B cell (primary cell): ENCODE measurements around the gene RPL23. TPM values are rescaled to one million over a fixed set of nuclear protein-coding genes. Genes with fewer than 3 reads are reported as not detected.

ENCODE experiments used
- ATAC-seq: fragments of 200-7000 bp; cut with Tn5 transposase; one replicate; pipeline ENCODE4 v1.10.0; 2021; ENCODE audit warnings: low read depth, mild to moderate bottlenecking, moderate number of reproducible peaks, moderate library complexity
- CTCF ChIA-PET: fragments of 350-600 bp; sonication (Branson Sonifier 250); formaldehyde crosslinking; loops from one replicate; lab custom pipeline; 2021; ENCODE audit warnings: antibody characterized with exemption, inconsistent platforms; lab: Charles Lee
- POLR2A ChIA-PET: fragments of 350-600 bp; sonication (Branson Sonifier 250); formaldehyde crosslinking; loops from one replicate; lab custom pipeline; 2021; ENCODE audit warnings: antibody characterized with exemption; lab: Charles Lee
- DNase-seq: peaks from one replicate; pipeline ENCODE4 v3.0.0; 2013
- H2AFZ ChIP-seq: 2 replicates; pipeline ENCODE4 v1.6.1; 2012; ENCODE audit warnings: mild to moderate bottlenecking, low read depth, low read length; ENCODE audit not compliant: insufficient read depth, poor library complexity, severe bottlenecking
- H3K27ac ChIP-seq, 2 donors: 1 replicate in 1 of 2; 2 replicates in 1 of 2; pipeline ENCODE4 v1.5.1; 2012 to 2013; ENCODE audit warnings: low read length in 2 of 2, mild to moderate bottlenecking in 2 of 2, moderate library complexity in 1 of 2
- H3K27me3 ChIP-seq, 4 experiments: fragments of 200-600 bp in 1 of 4; sonication (generic) in 1 of 4; replicated peaks in 1 of 4; 1 replicate in 2 of 4; 2 replicates in 2 of 4; pipeline versions ENCODE4 v1.6.1 to v1.7.0; 2013 to 2016; ENCODE audit warnings: low read length in 3 of 4, mild to moderate bottlenecking in 2 of 4, mixed read lengths in 1 of 4, moderate library complexity in 1 of 4; ENCODE audit not compliant: insufficient read depth in 4 of 4, control insufficient read depth in 3 of 4; ENCODE audit errors: control extremely low read depth in 1 of 4
- H3K36me3 ChIP-seq, 2 experiments: replicated peaks in 1 of 2; 1 replicate in 1 of 2; 2 replicates in 1 of 2; pipeline versions ENCODE4 v1.6.1 to v1.7.1; 2013; ENCODE audit warnings: low read length in 1 of 2; ENCODE audit not compliant: insufficient read depth in 2 of 2, control insufficient read depth in 1 of 2; ENCODE audit errors: control extremely low read depth in 1 of 2, extremely low read depth in 1 of 2
- H3K4me1 ChIP-seq, 2 donors: fragments of 200-600 bp in 1 of 2; sonication (generic) in 1 of 2; 1 replicate in 1 of 2; 2 replicates in 1 of 2; pipeline versions ENCODE4 v1.5.1 to v1.6.1; 2013 to 2017; ENCODE audit warnings: low read length in 2 of 2; ENCODE audit not compliant: control insufficient read depth in 2 of 2, insufficient read depth in 2 of 2
- H3K4me2 ChIP-seq: replicated peaks from 2 replicates; pipeline ENCODE3; 2012; ENCODE audit warnings: mild to moderate bottlenecking, low read depth, low read length; ENCODE audit not compliant: poor library complexity, severe bottlenecking
- H3K4me3 ChIP-seq, 5 experiments: fragments of 200-600 bp in 1 of 5; sonication (generic) in 1 of 5; 1 replicate in 3 of 5; 2 replicates in 2 of 5; pipeline versions ENCODE4 v1.5.1 to v1.7.0; 2011 to 2016; ENCODE audit warnings: low read length in 4 of 5, mild to moderate bottlenecking in 4 of 5, low read depth in 2 of 5, control low read depth in 1 of 5, moderate library complexity in 1 of 5; ENCODE audit not compliant: insufficient read depth in 1 of 5; ENCODE audit errors: control extremely low read depth in 1 of 5, extremely low read depth in 1 of 5
- H3K79me2 ChIP-seq: fragments of 200-600 bp; sonication (generic); one replicate; pipeline ENCODE4 v1.6.0; 2016; ENCODE audit warnings: low read length; ENCODE audit not compliant: control insufficient read depth, insufficient read depth
- H3K9ac ChIP-seq: fragments of 200-600 bp; sonication (generic); 2 replicates; pipeline ENCODE4 v1.6.1; 2017; ENCODE audit warnings: mild to moderate bottlenecking, low read length, moderate library complexity
- H3K9me3 ChIP-seq, 3 donors: one replicate each; pipeline versions ENCODE4 v1.6.1 to v1.7.1; 2013; ENCODE audit warnings: low read length in 2 of 3; ENCODE audit not compliant: control insufficient read depth in 2 of 3, insufficient read depth in 1 of 3; ENCODE audit errors: control extremely low read depth in 1 of 3
- H4K20me1 ChIP-seq: 2 replicates; pipeline ENCODE4 v1.6.0; 2012; ENCODE audit warnings: mild to moderate bottlenecking, low read length; ENCODE audit not compliant: insufficient read depth, control insufficient read depth, poor library complexity, severe bottlenecking
- H3K27ac Mint-ChIP-seq: one replicate; pipeline ENCODE4 v1.8.0; 2021; ENCODE audit warnings: mixed read lengths
- H3K27me3 Mint-ChIP-seq: one replicate; pipeline ENCODE4 v1.8.0; 2021; ENCODE audit warnings: mixed read lengths
- H3K4me1 Mint-ChIP-seq: one replicate; pipeline ENCODE4 v1.8.0; 2021; ENCODE audit warnings: mixed read lengths
- H3K4me3 Mint-ChIP-seq: one replicate; pipeline ENCODE4 v1.8.0; 2021; ENCODE audit warnings: mixed read lengths
- H3K9me3 Mint-ChIP-seq: one replicate; pipeline ENCODE4 v1.8.0; 2022; ENCODE audit warnings: mixed read lengths; ENCODE audit not compliant: insufficient read depth
- EZH2 ChIP-seq: IDR thresholded peaks from 2 replicates; pipeline ENCODE4 v1.6.1; 2012; ENCODE audit warnings: borderline replicate concordance, low read depth, mild to moderate bottlenecking, moderate library complexity, low read length; ENCODE audit not compliant: insufficient read depth, poor library complexity, severe bottlenecking
- WGBS: methylation state at CpG from one replicate; pipeline ENCODE4 v1.1.5; 2013; ENCODE audit warnings: missing lambda C conversion rate; ENCODE audit not compliant: insufficient coverage; 5-methylcytosine and 5-hydroxymethylcytosine counted together
- intact Hi-C: fragments of 100-400 bp; cut with micrococcal nuclease; formaldehyde crosslinking; loops from one replicate; pipeline ENCODE4 v1.10.0; 2022
- polyA plus RNA-seq: library from polyadenylated mRNA; depleted of rRNA; stranded (reverse); fragments of >200 nt; gene quantifications from 2 replicates; pipeline ENCODE4 v1.2.3, GENCODE V29; 2012
- total RNA-seq, 2 donors: library from RNA; stranded (reverse); fragments of 120-200 nt in 1 of 2; gene quantifications; 1 replicate in 1 of 2; 2 replicates in 1 of 2; pipeline versions ENCODE4 v1.2.3 to v1.2.4, GENCODE V29; 2013 to 2022
- TF ChIP-seq, protein P1 (sequence below): fragments of 200-600 bp; IDR thresholded peaks from one replicate; pipeline ENCODE4 v1.8.0; 2022; ENCODE audit warnings: antibody characterized with exemption, mild to moderate bottlenecking

The RPL23 gene
- total and polyA plus RNA-seq, 2 donors (not counting 1 experiment from before 2014, with no cell fraction given) = 1,753 to 2,282 TPM

DNA sequence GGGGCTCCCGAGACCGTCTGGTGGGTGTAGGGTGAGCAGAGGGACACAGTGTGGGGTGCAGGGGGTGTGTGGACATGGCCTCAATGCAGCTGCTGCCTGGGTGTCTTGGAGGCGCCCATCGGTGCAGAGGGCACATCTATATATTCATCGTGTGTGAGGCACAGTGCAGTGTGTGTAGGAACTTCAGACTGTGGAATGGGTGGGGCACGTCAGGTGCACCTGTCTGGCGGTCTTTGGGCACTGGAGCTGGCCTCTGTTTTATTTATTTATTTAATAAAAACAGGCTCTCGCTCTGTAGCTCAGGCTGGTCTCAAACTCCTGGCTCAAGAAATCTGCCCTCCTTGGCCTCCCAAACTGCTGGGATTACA, 33.1 kb upstream of the RPL23 start:
- H3K27me3 Mint-ChIP-seq = no peaks in the 10 kb centered on the region
- no peaks in the 10 kb centered on the region for H3K27me3 ChIP-seq
- H3K9me3 Mint-ChIP-seq = no peaks in the 10 kb centered on the region
- peaks cover 99% of the 10 kb centered on the region for H3K79me2 ChIP-seq
- no peak overlapping the region for H3K4me3 ChIP-seq
- no peak overlapping the region for H3K4me2 ChIP-seq
- ChIA-PET POLR2A (no interaction called here), CTCF (interaction anchor here (0.9 to 1.4 kb wide), 2 partner anchors 10 to 16 kb away, joined by 4 read pairs; partner anchors contain the start of gene LASP1)
- H2AFZ ChIP-seq = no peak overlapping the region
- no peak overlapping the region for H3K9ac ChIP-seq
- peaks cover 22 to 62% of the 10 kb centered on the region in 2 donors for H3K4me1 ChIP-seq
- no peaks in the 10 kb centered on the region for H3K9me3 ChIP-seq
- TF ChIP-seq, protein P1, sequence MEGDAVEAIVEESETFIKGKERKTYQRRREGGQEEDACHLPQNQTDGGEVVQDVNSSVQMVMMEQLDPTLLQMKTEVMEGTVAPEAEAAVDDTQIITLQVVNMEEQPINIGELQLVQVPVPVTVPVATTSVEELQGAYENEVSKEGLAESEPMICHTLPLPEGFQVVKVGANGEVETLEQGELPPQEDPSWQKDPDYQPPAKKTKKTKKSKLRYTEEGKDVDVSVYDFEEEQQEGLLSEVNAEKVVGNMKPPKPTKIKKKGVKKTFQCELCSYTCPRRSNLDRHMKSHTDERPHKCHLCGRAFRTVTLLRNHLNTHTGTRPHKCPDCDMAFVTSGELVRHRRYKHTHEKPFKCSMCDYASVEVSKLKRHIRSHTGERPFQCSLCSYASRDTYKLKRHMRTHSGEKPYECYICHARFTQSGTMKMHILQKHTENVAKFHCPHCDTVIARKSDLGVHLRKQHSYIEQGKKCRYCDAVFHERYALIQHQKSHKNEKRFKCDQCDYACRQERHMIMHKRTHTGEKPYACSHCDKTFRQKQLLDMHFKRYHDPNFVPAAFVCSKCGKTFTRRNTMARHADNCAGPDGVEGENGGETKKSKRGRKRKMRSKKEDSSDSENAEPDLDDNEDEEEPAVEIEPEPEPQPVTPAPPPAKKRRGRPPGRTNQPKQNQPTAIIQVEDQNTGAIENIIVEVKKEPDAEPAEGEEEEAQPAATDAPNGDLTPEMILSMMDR = no peak
- TF ChIP-seq EZH2 = no peak
- peak overlapping the region in 1 of 2 donors; percentile 36 for H3K27ac ChIP-seq
- H3K4me1 Mint-ChIP-seq = peaks cover 49% of the 10 kb centered on the region
- intact Hi-C loops = no loop called here
- DNase-seq (no peak), ATAC-seq (no peak)
- H3K36me3 ChIP-seq = peaks cover 0 to 65% of the 10 kb centered on the region in 2 experiments
- 96% methylated on average over 5 of the region's 8 CpGs for WGBS
- peak overlapping the region; percentile 67 for H3K27ac Mint-ChIP-seq
- H4K20me1 ChIP-seq = peaks cover 99% of the 10 kb centered on the region
- no peak overlapping the region for H3K4me3 Mint-ChIP-seq

DNA sequence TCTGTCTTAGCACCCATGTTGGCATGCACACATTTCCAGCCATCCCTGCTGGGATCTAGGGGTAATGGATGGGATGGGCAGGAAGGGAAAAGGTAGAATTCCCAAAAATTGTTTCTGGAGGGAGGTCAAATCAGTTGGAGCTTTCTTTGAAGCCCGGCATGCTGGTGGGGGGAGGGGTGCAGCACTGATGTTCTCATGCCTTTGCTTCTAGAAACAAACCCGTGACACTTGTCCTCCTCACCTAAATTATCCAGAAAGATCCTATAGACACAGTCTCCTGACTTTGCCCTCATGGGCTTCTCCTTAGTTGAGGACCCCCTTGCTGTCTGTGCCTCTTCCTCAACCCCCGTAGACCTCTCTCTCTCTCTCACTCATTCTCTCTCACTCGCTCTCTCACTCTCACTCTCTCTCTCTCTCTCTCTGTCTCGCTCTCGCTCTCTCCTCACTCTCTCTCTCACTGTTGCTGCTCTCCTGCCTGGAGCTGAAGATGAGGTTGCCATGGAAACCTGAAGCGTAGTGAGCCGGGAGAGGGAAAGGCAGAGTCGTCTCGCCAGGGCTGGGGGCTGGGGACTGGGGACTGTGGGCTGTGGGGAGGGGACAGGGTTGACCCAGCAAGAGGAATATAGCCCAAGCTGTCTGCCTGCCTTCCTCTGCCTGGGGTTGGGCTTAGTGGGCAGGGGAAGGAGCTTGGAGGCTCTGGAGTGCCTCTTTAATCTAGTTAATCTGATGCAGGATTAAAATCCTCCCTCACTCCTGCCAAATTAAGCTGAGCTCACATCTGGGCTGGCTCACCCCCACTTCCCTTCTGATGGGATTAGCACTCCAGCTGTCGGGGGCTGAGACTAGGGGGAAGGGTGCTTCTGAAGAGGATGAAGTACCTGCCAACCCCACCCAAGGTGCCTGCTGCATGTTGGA, 32.5 kb upstream of the RPL23 start:
- Histone ChIP-seq H3K27ac (peak overlapping the region in 1 of 2 donors; percentile 36), H3K4me2 (no peak overlapping the region), H3K4me3 (no peak overlapping the region), H3K36me3 (peaks cover 0 to 65% of the 10 kb centered on the region in 2 experiments), H3K9ac (no peak overlapping the region), H3K4me1 (peaks cover 24 to 61% of the 10 kb centered on the region in 2 donors), H4K20me1 (peaks cover 99% of the 10 kb centered on the region), H2AFZ (no peak overlapping the region), H3K27me3 (no peaks in the 10 kb centered on the region), H3K9me3 (no peaks in the 10 kb centered on the region), H3K79me2 (peaks cover 99% of the 10 kb centered on the region)
- H3K4me1 Mint-ChIP-seq = peaks cover 49% of the 10 kb centered on the region
- no peak for ATAC-seq
- H3K4me3 Mint-ChIP-seq = no peak overlapping the region
- intact Hi-C loops = no loop called here
- no peaks in the 10 kb centered on the region for H3K27me3 Mint-ChIP-seq
- DNase-seq = no peak
- ChIA-PET POLR2A (no interaction called here), CTCF (interaction anchor here (0.9 to 1.4 kb wide), 3 partner anchors 11 to 97 kb away, joined by 3 to 4 read pairs (median 4); partner anchors contain the start of gene LASP1)
- no peak for TF ChIP-seq EZH2
- TF ChIP-seq, protein P1 = no peak
- peak overlapping the region; percentile 67 for H3K27ac Mint-ChIP-seq
- no peaks in the 10 kb centered on the region for H3K9me3 Mint-ChIP-seq
- WGBS = 73% methylated on average over 5 of the region's 11 CpGs
